Superior temporal gyrus (tissue), 1 donor: ENCODE measurements around the gene MED17.
"Not testable (repeated sequence)": the region's sequence is repeated elsewhere in the genome, so short reads cannot be mapped to it uniquely, and the experiment has no call there.

Experiments used
- DNase-seq: peaks from one replicate; pipeline ENCODE4 v3.0.0-alpha.2; 2016; ENCODE audit errors: extremely low spot score

Gene MED17

GRCh38 chr11:93757924-93758865, 25.9 kb upstream of the MED17 start:
- no peak for DNase-seq

- DNase-seq: not testable (repeated sequence)
Observed at GRCh38 chr11:93759123-93759522, 25.0 kb upstream of the MED17 start.

GRCh38 chr11:93761910-93762309, 22.2 kb upstream of the MED17 start:
- no peak for DNase-seq

- DNase-seq: no peak
Observed at GRCh38 chr11:93765551-93765950, 18.5 kb upstream of the MED17 start.

- DNase-seq: no peak
Observed at GRCh38 chr11:93766504-93766903, 17.6 kb upstream of the MED17 start.

- DNase-seq: no peak
Observed at GRCh38 chr11:93767018-93767417, 17.1 kb upstream of the MED17 start.

GRCh38 chr11:93770160-93770559, 13.9 kb upstream of the MED17 start:
- no peak for DNase-seq

GRCh38 chr11:93772123-93772522, 12.0 kb upstream of the MED17 start:
- DNase-seq: no peak

GRCh38 chr11:93773045-93773477, 11.0 kb upstream of the MED17 start:
- DNase-seq: no peak

- DNase-seq: no peak
Observed at GRCh38 chr11:93773601-93774200, 10.4 kb upstream of the MED17 start.

GRCh38 chr11:93774560-93774959, 9.5 kb upstream of the MED17 start:
- DNase-seq: not testable (repeated sequence)

GRCh38 chr11:93775289-93775688, 8.8 kb upstream of the MED17 start:
- no peak for DNase-seq

GRCh38 chr11:93783362-93783761, 720 bp upstream of the MED17 start:
- DNase-seq: no peak

GRCh38 chr11:93783765-93784144, 327 bp upstream of the MED17 start:
- no peak for DNase-seq

- no peak for DNase-seq
Observed at GRCh38 chr11:93784935-93785360, 866 bp downstream of the MED17 start.

GRCh38 chr11:93791493-93791892, 7.4 kb downstream of the MED17 start:
- DNase-seq: no peak

- no peak for DNase-seq
Observed at GRCh38 chr11:93796441-93797231, 12.6 kb downstream of the MED17 start.

GRCh38 chr11:93801366-93801765, 17.3 kb downstream of the MED17 start:
- DNase-seq: no peak

GRCh38 chr11:93804879-93805278, 20.8 kb downstream of the MED17 start:
- no peak for DNase-seq

- DNase-seq: no peak
Observed at GRCh38 chr11:93807980-93808379, 23.9 kb downstream of the MED17 start.

GRCh38 chr11:93813974-93814373, 29.9 kb downstream of the MED17 start:
- no peak for DNase-seq

- no peak for DNase-seq
Observed at GRCh38 chr11:93814966-93815633, 31.0 kb downstream of the MED17 start.
